ENCODE measurements around the gene ACTRT2.

DNA sequence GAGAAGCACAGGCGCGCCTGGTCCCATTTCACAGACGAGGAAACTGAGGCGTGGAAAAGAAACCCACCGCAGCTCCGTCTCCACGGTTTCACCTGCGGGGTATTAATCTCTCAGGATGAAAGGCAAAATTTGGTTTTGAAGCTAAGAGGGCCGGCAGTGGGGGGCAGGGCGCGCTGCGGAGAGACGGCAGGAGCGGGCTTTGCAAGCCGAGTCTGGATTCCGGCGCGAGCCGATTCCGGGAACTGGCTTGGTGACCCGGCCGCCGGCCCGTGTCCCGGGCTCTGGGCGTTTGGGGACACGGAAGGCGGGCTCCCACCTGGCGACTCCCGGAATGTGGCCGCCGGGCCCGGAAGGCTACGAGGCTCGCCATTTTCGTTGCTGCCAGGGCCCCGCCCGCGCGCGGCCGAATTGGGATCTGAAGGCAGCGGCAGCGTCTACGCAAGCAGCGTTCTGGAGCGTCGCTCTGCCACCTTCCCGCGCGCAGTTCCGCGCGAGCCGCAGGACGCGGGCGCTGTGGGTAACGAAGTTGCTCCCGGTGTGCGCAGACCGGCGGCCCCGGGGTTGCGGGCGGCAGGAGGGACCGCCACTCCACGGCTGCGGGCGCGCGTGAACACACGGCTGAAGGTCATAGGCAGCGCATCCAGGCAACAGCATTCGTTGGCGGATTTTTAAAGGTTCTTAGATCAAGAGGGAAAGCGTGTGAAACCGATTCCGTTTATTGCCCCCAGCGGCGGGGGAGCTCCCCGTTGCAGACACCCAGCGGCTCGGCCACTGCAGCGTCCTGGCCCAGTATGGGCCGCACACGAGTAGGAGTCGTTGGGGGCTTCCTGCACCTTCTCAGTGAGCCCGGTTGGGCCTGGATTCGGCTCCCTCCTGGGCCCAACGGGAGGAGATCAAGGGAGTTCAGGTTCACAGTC is 42.4 kb downstream of the ACTRT2 start:
- TF ChIP-seq, protein P1, sequence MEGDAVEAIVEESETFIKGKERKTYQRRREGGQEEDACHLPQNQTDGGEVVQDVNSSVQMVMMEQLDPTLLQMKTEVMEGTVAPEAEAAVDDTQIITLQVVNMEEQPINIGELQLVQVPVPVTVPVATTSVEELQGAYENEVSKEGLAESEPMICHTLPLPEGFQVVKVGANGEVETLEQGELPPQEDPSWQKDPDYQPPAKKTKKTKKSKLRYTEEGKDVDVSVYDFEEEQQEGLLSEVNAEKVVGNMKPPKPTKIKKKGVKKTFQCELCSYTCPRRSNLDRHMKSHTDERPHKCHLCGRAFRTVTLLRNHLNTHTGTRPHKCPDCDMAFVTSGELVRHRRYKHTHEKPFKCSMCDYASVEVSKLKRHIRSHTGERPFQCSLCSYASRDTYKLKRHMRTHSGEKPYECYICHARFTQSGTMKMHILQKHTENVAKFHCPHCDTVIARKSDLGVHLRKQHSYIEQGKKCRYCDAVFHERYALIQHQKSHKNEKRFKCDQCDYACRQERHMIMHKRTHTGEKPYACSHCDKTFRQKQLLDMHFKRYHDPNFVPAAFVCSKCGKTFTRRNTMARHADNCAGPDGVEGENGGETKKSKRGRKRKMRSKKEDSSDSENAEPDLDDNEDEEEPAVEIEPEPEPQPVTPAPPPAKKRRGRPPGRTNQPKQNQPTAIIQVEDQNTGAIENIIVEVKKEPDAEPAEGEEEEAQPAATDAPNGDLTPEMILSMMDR (IDR thresholded peaks at IDR 0.05), result no peak
- TF ChIP-seq RCOR1 (IDR thresholded peaks at IDR 0.05; ENCODE audit: low read length) (no peak), RXRA (IDR thresholded peaks at IDR 0.05; ENCODE audit: borderline replicate concordance, low read depth) (no peak), RAD21 (IDR thresholded peaks at IDR 0.05; ENCODE audit: low read length) (no peak), JUND (IDR thresholded peaks at IDR 0.05) (no peak), EP300 (IDR thresholded peaks at IDR 0.05; ENCODE audit: borderline replicate concordance in 1 of 2, low read depth in 1 of 2, low read length in 1 of 2) (no peak), YY1 (IDR thresholded peaks at IDR 0.05; ENCODE audit: low read depth) (no peak), FOXJ3 (CRISPR knock-in tag; IDR thresholded peaks at IDR 0.05) (no peak), GABPA (IDR thresholded peaks at IDR 0.05; ENCODE audit: low read depth) (no peak)
- TF ChIP-seq, protein P2, sequence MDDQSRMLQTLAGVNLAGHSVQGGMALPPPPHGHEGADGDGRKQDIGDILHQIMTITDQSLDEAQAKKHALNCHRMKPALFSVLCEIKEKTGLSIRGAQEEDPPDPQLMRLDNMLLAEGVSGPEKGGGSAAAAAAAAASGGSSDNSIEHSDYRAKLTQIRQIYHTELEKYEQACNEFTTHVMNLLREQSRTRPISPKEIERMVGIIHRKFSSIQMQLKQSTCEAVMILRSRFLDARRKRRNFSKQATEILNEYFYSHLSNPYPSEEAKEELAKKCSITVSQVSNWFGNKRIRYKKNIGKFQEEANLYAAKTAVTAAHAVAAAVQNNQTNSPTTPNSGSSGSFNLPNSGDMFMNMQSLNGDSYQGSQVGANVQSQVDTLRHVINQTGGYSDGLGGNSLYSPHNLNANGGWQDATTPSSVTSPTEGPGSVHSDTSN (IDR thresholded peaks at IDR 0.05), result no peak
- TF ChIP-seq, protein P3, sequence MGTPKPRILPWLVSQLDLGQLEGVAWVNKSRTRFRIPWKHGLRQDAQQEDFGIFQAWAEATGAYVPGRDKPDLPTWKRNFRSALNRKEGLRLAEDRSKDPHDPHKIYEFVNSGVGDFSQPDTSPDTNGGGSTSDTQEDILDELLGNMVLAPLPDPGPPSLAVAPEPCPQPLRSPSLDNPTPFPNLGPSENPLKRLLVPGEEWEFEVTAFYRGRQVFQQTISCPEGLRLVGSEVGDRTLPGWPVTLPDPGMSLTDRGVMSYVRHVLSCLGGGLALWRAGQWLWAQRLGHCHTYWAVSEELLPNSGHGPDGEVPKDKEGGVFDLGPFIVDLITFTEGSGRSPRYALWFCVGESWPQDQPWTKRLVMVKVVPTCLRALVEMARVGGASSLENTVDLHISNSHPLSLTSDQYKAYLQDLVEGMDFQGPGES (IDR thresholded peaks at IDR 0.05; ENCODE audit: low read depth, low read length), result no peak
- TF ChIP-seq, protein P4, sequence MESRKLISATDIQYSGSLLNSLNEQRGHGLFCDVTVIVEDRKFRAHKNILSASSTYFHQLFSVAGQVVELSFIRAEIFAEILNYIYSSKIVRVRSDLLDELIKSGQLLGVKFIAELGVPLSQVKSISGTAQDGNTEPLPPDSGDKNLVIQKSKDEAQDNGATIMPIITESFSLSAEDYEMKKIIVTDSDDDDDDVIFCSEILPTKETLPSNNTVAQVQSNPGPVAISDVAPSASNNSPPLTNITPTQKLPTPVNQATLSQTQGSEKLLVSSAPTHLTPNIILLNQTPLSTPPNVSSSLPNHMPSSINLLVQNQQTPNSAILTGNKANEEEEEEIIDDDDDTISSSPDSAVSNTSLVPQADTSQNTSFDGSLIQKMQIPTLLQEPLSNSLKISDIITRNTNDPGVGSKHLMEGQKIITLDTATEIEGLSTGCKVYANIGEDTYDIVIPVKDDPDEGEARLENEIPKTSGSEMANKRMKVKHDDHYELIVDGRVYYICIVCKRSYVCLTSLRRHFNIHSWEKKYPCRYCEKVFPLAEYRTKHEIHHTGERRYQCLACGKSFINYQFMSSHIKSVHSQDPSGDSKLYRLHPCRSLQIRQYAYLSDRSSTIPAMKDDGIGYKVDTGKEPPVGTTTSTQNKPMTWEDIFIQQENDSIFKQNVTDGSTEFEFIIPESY (IDR thresholded peaks at IDR 0.05; ENCODE audit: borderline replicate concordance, low read depth), result no peak

Data from SK-N-SH (cell line).